GM10248 (cell line): ENCODE data around the gene SNX3.

Experiments
- CTCF ChIA-PET: fragments of 300-600 bp; sonication (Branson Sonifier 250); formaldehyde crosslinking; extraction: SDS; loops from one replicate; lab custom pipeline; 2021; ENCODE audit warnings: antibody characterized with exemption; lab: Yijun Ruan, JAX
- POLR2A ChIA-PET: fragments of 350-650 bp; sonication (Branson Sonifier 250); formaldehyde crosslinking; extraction: SDS; loops from one replicate; lab custom pipeline; 2020; ENCODE audit warnings: antibody characterized with exemption; lab: Yijun Ruan, JAX
- DNase-seq: peaks from one replicate; pipeline ENCODE4 v3.0.0; 2012; ENCODE audit errors: extremely low spot score
- TF ChIP-seq, protein P1 (sequence below): IDR thresholded peaks from 2 replicates; pipeline ENCODE4 v1.5.1; 2012; ENCODE audit warnings: mild to moderate bottlenecking, low read depth; ENCODE audit errors: extremely low read depth, missing control alignments, control extremely low read depth

SNX3 gene

DNA sequence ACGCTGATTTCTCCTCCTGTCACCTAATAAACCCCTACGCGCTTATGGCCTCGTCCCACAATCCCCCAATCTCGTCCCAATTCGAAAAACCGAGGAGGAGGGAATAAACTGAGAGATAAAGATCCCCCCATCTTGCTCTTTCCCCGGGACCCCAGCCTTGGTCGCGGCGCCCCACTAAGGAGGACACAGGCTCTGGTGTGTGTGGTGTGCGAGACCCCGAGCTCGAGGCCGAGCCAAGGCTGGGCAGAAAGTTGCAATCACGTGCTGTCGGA lies 96.4 kb downstream of the SNX3 start:
- DNase-seq, result no peak
- ChIA-PET CTCF (interaction anchor here (0.6 kb wide), 1 partner anchor 11 kb away, joined by 3 read pairs; no protein-coding TSS in a partner anchor), POLR2A (no interaction called here)
- TF ChIP-seq, protein P1, sequence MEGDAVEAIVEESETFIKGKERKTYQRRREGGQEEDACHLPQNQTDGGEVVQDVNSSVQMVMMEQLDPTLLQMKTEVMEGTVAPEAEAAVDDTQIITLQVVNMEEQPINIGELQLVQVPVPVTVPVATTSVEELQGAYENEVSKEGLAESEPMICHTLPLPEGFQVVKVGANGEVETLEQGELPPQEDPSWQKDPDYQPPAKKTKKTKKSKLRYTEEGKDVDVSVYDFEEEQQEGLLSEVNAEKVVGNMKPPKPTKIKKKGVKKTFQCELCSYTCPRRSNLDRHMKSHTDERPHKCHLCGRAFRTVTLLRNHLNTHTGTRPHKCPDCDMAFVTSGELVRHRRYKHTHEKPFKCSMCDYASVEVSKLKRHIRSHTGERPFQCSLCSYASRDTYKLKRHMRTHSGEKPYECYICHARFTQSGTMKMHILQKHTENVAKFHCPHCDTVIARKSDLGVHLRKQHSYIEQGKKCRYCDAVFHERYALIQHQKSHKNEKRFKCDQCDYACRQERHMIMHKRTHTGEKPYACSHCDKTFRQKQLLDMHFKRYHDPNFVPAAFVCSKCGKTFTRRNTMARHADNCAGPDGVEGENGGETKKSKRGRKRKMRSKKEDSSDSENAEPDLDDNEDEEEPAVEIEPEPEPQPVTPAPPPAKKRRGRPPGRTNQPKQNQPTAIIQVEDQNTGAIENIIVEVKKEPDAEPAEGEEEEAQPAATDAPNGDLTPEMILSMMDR, result no peak

DNA sequence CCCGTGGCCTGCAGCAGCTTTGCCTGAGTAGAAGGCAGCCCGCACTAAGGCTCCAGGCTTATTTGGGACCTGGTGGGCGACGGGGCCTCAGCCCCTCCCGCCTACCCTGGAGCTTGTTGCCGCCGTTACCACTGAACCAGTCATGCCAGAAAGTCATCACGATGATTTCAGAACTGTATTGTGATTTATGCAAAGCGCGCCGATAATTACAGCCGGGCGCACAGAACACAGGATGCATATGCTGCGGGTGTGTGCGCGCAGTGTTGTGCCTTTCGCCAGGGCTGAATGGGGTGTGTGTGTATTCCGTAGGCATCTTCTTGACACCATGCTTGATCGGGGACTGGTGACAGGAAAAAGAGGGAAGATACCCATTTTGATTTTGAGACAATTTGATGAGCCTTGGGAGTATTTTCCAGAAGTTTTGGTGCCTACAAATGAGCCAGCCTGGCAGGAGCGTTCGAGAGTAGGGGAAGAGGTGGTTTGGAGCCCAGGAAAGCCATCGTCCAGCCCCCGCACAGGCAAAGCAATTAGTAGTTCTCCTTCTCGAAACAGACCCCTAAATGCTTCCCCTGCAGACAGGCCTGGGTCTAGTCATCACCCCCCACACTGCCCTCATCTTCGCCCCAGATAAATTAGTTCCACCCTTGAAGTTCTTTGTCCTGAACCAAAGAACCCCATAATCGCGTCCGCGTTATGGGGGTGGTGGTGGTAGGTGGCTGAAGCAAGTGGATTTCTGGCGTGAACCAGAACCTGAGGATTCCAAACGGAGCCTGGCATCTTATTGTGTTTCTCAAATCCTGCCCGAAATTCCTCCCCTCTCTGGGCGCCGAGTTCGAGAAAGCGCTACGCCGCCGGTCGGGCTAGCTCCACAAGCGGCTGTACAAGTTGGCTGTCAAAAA lies 96.9 kb downstream of the SNX3 start:
- CTCF ChIA-PET, result interaction anchor here (1.3 kb wide), 1 partner anchor 13 kb away, joined by 5 read pairs; no protein-coding TSS in a partner anchor
- no peak for DNase-seq
- TF ChIP-seq, protein P1, result no peak
- POLR2A ChIA-PET, result no interaction called here

DNA sequence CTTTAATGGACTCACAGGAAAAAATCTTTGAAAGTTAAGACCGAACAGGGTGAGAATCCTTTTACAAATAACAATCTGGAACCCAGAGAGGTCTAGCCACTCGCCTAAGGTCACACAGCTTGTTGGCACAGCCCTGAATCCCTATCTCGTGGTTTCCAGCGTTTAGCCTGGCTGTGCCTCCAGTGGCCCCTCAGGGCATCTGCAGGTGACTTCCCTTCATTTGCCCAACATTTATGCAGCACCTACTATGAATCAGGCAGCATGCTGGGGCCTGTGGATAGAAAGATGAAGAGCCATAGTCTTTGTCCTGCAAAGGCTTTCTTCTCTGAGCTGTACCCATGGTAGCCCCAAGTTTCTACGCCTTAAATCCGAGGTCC lies 97.6 kb downstream of the SNX3 start:
- CTCF ChIA-PET, result interaction anchor here (1.3 kb wide), 1 partner anchor 12 kb away, joined by 5 read pairs; no protein-coding TSS in a partner anchor

DNA sequence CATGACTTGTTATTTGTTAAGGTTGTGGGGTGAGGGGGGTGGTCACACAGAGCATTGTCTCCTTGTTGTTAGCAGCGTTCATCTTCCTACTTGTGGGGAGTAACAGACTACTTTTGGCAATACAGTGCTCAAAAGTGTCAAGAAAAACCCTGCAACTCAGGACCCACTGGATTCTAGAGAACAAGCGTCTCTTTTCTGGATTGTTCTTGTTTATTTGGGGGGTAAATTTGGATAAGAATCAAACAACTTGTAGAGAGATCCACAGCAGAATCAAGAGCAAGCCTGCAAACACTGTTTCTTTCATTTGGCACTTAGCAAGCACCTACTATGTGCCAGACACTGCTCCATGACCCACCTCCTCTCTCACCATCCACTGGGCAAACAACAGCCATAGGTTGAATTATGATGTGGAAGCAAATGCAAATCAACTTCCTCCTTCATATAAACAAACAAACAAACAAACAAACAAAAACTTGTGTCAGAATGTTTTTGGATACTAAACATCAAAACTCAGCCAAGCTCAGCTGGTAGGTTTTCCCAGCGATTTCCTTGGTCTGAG lies 99.0 kb downstream of the SNX3 start:
- TF ChIP-seq, protein P1, result no peak
- CTCF ChIA-PET, result interaction anchor here (1.2 kb wide), 1 partner anchor 13 kb away, joined by 3 read pairs; no protein-coding TSS in a partner anchor

More for the DNA sequence above, 97.6 kb downstream of the SNX3 start:
- TF ChIP-seq, protein P1, result no peak
- no peak for DNase-seq
- POLR2A ChIA-PET, result no interaction called here

More for the DNA sequence above, 99.0 kb downstream of the SNX3 start:
- POLR2A ChIA-PET, result no interaction called here
- DNase-seq, result no peak
